GM12873 (cell line): Measurements from ENCODE around the gene DMXL2.

Experiments
- TF ChIP-seq, protein P1 (sequence below): IDR thresholded peaks from 2 replicates; pipeline ENCODE4 v1.5.1; 2012; ENCODE audit warnings: low read depth, mild to moderate bottlenecking, moderate library complexity, low read length, control low read depth; ENCODE audit not compliant: insufficient read depth; ENCODE audit errors: missing control alignments

The DMXL2 gene

DNA sequence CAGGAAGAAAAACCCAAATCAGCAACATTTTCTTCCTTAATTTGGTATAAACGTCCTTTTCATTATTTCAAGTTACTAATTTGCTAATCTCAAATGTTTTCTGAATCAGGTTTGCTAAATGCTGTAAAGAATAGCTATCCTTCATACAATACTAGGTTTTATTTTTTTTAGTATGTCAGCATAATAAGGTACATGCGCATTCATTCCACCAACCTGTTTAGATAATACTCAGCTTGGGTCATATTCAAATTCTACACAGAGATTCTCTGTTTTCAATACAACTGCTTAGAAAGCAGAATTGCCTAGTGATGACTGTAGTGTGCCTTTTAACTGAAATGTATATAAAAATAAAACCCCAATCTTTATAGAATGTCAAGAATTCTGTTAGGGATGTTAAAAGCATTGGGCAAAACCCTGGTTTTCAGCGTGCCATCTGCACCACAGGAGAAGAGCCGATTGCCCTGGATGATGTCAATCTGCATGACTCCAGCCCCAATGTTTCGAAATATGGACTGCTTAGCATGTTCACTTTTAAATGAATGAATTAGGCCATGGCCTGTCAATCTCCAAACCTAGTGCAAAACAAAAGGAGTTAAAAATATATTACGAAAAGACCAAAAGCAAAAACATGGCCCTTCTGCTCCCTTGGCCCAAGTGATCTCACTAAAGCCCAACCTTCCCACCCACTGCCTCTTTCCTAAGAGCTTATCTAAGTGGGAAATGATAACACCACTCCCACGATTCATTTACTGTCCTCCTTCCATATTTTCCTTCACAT, 173.8 kb downstream of the DMXL2 start:
- TF ChIP-seq, protein P1, sequence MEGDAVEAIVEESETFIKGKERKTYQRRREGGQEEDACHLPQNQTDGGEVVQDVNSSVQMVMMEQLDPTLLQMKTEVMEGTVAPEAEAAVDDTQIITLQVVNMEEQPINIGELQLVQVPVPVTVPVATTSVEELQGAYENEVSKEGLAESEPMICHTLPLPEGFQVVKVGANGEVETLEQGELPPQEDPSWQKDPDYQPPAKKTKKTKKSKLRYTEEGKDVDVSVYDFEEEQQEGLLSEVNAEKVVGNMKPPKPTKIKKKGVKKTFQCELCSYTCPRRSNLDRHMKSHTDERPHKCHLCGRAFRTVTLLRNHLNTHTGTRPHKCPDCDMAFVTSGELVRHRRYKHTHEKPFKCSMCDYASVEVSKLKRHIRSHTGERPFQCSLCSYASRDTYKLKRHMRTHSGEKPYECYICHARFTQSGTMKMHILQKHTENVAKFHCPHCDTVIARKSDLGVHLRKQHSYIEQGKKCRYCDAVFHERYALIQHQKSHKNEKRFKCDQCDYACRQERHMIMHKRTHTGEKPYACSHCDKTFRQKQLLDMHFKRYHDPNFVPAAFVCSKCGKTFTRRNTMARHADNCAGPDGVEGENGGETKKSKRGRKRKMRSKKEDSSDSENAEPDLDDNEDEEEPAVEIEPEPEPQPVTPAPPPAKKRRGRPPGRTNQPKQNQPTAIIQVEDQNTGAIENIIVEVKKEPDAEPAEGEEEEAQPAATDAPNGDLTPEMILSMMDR: no peak

DNA sequence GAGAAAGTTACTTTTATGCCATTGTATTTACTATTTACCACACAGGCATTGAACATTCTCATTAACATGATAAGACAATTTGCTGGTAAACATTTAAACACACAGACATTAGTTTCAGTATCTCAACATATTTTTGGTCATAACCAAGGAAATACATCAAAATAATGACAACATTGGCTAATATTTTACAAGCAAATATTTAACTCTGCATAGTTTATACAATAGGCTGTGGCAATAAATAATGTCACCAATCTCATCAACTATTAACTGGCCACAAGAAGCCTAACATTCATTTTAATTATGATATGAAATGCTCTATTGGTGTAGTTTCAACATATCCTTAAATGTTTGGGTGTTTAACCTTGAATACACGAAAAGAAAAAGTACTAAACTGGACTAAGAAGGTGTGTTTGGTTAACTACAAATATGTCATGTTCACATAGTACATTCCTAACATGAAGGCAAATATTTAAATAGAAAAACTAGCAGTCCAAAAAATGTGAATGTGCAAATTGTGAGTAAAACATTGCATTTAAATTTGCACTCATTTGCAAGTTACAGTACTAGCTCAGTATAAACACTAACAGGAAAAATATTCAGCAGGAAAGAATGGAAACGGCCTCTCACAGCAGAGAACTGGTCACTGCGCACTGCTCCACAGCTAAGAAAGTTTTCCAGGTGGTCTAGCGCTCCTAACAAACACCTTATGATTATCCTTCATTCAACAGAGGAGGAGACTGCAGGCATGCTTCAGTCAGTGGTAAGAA, 174.5 kb downstream of the DMXL2 start:
- TF ChIP-seq, protein P1: no peak

DNA sequence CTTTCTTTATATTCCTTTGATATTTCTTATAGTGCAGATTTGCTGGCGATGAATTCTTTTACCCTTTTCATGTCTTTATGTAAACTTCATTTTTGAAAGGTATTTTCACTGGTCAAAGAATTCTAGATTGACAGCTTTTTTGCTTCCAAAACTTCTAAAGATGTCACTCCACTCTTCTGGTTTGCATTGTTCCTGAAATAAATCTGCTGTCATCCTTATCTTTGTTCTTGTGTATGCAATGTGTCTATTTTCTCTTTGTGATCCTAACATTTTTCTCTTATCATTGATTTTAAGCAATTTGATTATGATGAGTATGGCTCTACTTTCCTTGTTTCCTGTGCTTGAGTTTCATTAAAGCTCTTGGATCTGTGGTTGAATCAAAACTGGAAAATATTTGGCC, 177.8 kb downstream of the DMXL2 start:
- TF ChIP-seq, protein P1: no peak

DNA sequence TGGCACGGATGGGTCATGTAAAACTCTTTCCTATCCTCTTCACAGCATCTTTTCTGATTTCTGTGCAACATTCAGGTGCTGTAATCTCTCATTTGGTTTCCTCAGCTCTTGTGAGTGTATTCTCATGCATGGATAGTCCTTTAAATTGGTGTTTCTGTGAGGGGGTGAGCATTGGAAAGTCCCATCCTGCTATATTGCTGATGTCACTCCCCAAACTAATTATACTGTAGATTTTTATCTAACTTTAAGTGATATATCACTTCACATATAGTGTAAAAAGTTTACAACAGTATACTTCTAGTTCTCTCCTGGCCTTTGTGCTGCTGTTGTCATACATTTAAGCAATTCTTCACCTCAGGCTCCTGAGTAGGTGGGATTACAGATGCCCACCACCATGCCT, 178.5 kb downstream of the DMXL2 start:
- TF ChIP-seq, protein P1: no peak

DNA sequence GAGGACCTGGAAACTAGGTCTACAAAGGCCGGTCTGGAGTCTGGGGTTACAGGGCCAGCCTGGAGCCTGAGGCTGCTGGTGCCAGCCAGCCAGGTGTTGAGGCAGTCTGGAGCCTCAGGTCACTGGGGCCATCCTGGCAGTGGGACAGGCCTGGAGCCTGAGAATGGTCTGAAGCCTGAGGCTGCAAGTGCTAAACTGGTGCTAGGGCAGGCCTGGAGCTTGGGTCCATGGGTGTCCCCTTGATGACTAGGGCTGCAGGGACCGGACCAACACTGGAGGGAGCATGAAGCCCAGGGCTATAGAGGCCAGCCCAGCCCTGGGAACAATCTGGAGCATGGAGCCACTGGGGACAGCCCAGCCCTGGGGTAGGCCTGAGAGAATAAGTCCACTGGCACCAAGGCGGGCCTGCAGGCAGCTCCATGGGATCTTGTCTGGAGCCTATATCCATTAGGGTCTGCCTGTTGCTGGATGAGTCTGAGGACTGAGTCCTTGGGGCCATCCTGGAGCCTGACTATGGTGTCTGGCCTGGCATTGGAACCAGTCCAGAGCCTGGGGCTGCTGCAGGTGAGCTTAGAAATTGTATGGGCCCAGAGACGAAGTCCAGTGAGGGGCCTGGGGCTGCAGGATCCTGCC, 179.2 kb downstream of the DMXL2 start:
- TF ChIP-seq, protein P1: no peak

DNA sequence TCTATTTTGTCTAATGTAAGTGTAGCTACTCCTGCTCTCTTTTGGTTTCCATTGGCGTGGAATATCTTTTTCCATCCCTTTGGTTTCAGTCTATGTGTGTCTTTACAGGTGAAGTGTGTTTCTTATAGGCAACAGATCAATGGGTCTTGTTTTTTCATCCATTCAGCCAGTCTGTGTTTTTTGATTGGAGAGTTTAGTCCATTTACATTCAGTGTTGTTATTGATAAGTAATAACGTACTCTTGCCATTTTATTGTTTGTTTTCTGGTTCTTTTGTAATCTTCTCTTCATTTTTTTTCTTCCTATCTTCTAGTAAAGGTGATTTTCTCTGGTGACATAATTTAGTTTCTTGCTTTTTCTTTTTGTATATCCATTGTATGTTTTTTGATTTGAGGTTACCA, 184.0 kb downstream of the DMXL2 start:
- TF ChIP-seq, protein P1: no peak

DNA sequence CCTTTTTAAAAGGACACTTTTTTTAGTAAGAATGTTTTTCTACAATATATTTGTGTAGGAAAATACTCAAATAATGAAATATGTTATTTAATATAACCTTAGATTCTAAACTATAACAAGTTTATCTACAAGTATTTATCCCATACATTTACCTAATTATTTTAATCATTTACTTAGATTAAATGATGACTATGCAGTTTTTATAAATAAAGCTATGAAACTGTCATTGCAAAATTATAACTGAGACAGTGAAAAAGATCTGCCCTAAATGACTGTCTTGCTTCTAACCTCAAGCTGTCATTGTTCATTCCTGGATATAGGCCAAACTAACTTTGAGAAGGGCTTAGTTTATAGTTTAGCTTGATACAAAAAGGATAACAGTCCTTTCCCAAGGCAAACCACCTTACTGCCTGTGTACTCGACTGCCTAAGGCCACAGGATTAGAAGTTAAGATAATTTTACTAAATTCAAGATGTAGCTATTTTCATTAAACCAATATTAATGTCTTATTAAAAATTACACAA, 197.0 kb downstream of the DMXL2 start:
- TF ChIP-seq, protein P1: no peak
